NB4 (cell line): Measurements from ENCODE around the gene ESPL1.

Experiments
- CTCF ChIP-seq: IDR thresholded peaks from one replicate; pipeline ENCODE4 v1.5.1; 2012; ENCODE audit warnings: low read depth, low read length
- POLR2A ChIP-seq: IDR thresholded peaks from 2 replicates; pipeline ENCODE4 v1.6.1; 2011; ENCODE audit warnings: mild to moderate bottlenecking; ENCODE audit not compliant: insufficient read length; ENCODE audit errors: extremely low read depth
- TF ChIP-seq, protein P1 (sequence below): IDR thresholded peaks from 2 replicates; pipeline ENCODE4 v1.6.1; 2011; ENCODE audit warnings: low read depth, low read length

GRCh38 chr12:53254816-53255545, 13.1 kb upstream of the ESPL1 start:
- TF ChIP-seq CTCF = no peak
- TF ChIP-seq, protein P1, sequence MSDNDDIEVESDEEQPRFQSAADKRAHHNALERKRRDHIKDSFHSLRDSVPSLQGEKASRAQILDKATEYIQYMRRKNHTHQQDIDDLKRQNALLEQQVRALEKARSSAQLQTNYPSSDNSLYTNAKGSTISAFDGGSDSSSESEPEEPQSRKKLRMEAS = no peak
- no peak for TF ChIP-seq POLR2A
